Bronchial epithelial cell (primary cell): Measurements from ENCODE around the gene IGF1R. TPM values are rescaled to one million over a fixed set of nuclear protein-coding genes. Genes with fewer than 3 reads are reported as not detected.
A peak's percentile ranks its signal among the peaks of the same experiment; 100 is the strongest.

Source experiments
- DNase-seq: peaks from one replicate; pipeline ENCODE4 v3.0.0-alpha.2; 2010; ENCODE audit warnings: low read depth
- FAIRE-seq: peaks from 2 replicates; lab custom pipeline; 2011; peaks lifted over from hg19 to GRCh38; lab: Jason Lieb, UNC
- H3K27me3 ChIP-seq: 2 replicates; pipeline ENCODE4 v1.5.1; 2011; ENCODE audit warnings: low read length; ENCODE audit not compliant: control insufficient read depth, insufficient read depth
- H3K36me3 ChIP-seq: 2 replicates; pipeline ENCODE4 v1.5.1; 2011; ENCODE audit warnings: low read length; ENCODE audit not compliant: control insufficient read depth, insufficient read depth
- H3K4me3 ChIP-seq: 2 replicates; pipeline ENCODE4 v1.5.1; 2011; ENCODE audit warnings: mild to moderate bottlenecking, low read depth, low read length, control low read depth
- CTCF ChIP-seq: IDR thresholded peaks from 2 replicates; pipeline ENCODE4 v1.5.1; 2011; ENCODE audit warnings: mild to moderate bottlenecking, moderate library complexity, low read length, control low read depth, inconsistent platforms; ENCODE audit not compliant: insufficient read depth, severe bottlenecking
- total RNA-seq: library from RNA; depleted of rRNA; stranded (reverse); fragments of >200 nt; gene quantifications from 2 replicates; pipeline ENCODE4 v1.2.1, GENCODE V29; 2014

The IGF1R gene
- total RNA-seq, 1 donor from 2014 or later = 39.5 TPM

GRCh38 chr15:98955961-98956723, 307.8 kb downstream of the IGF1R start:
- Histone ChIP-seq H3K36me3 (peaks cover 37% of the 10 kb centered on the region), H3K4me3 (no peak overlapping the region), H3K27me3 (no peaks in the 10 kb centered on the region)
- FAIRE-seq = no peak
- TF ChIP-seq CTCF = no peak
- DNase-seq = no peak

- Histone ChIP-seq H3K36me3 (peaks cover 36% of the 10 kb centered on the region), H3K27me3 (no peaks in the 10 kb centered on the region), H3K4me3 (no peak overlapping the region)
- TF ChIP-seq CTCF = no peak
- FAIRE-seq (no peak), DNase-seq (no peak)
Observed at GRCh38 chr15:98956796-98957553, 308.6 kb downstream of the IGF1R start.

- TF ChIP-seq CTCF = no peak
- DNase-seq (no peak), FAIRE-seq (peak; percentile 55)
- Histone ChIP-seq H3K36me3 (peaks cover 32% of the 10 kb centered on the region), H3K27me3 (no peaks in the 10 kb centered on the region), H3K4me3 (no peak overlapping the region)
Observed at GRCh38 chr15:98957655-98958054, 309.3 kb downstream of the IGF1R start.

- DNase-seq (no peak), FAIRE-seq (no peak)
- Histone ChIP-seq H3K4me3 (no peak overlapping the region), H3K27me3 (no peaks in the 10 kb centered on the region), H3K36me3 (peaks cover 31% of the 10 kb centered on the region)
- no peak for TF ChIP-seq CTCF
Observed at GRCh38 chr15:98958076-98958475, 309.7 kb downstream of the IGF1R start.

- TF ChIP-seq CTCF = no peak
- no peak for FAIRE-seq
- no peak overlapping the region for H3K4me3 ChIP-seq
- H3K27me3 ChIP-seq = no peaks in the 10 kb centered on the region
- no peak for DNase-seq
- peaks cover 28% of the 10 kb centered on the region for H3K36me3 ChIP-seq
Observed at GRCh38 chr15:98958918-98959639, 310.7 kb downstream of the IGF1R start.
